ENCODE results near the gene PROSER2. TPM values are rescaled to one million over a fixed set of nuclear protein-coding genes. Genes with fewer than 3 reads are reported as not detected.

Gene PROSER2
- total RNA-seq, 3 donors from 2014 or later (not counting 1 experiment from before 2014, with no cell fraction given), result 0.70 to 1.9 (median 1.1) TPM

DNA sequence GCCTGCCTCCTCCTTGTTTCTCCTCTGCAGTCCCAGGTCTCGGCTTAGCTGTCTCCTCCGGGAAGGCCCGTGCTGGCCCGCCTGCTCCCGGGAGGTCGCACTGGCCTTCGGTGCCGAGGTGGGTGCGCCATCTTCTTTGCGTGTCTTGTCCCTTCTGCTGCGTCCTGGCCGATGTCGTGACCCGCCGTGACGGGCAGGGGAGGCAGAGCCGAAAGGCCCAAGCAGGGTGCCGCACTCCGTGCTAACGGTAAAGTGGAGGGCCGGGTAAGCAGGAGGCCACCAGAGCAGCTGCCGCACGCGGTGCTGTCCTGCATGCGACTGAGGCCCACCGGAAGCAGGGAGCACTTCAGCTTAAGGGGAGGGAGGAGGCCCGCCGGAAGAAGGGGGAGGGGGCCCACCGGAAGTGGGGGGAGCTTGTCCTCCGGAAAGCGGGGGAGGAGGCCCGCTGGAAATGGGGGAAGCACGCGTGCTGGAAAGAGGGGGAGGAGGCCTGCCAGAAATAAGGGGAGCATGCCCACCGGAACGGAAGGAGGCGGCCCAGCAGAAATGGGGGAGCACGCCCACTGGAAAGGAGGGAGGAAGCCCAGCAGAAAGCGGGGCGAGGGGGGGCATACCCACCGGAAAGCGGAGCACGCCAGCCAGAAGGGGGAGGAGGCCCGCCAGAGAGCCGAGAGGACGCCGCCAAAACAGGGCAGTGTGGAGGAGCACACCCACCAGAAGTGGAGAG is 71.4 kb downstream of the PROSER2 start:
- no peaks in the 10 kb centered on the region for H3K4me1 Mint-ChIP-seq
- Histone ChIP-seq H3K4me1 (ENCODE audit: control insufficient read depth, insufficient read depth, low read length) (no peaks in the 10 kb centered on the region), H3K4me3 (ENCODE audit: low read length) (no peak overlapping the region), H3K27ac (ENCODE audit: low read length) (no peak overlapping the region), H3K9me3 (ENCODE audit: control insufficient read depth, insufficient read depth, low read length) (no peaks in the 10 kb centered on the region), H3K27me3 (ENCODE audit: control insufficient read depth, insufficient read depth, low read length) (no peaks in the 10 kb centered on the region), H3K36me3 (ENCODE audit: control insufficient read depth, insufficient read depth, low read length) (no peaks in the 10 kb centered on the region)
- ATAC-seq (no peak), DNase-seq (no peak)
- no peak overlapping the region for H3K4me3 Mint-ChIP-seq
- intact Hi-C loops (cut with micrococcal nuclease), result no loop called here
- no peaks in the 10 kb centered on the region for H3K9me3 Mint-ChIP-seq
- H3K27ac Mint-ChIP-seq, result no peak overlapping the region
- H3K36me3 Mint-ChIP-seq, result no peaks in the 10 kb centered on the region
- no peaks in the 10 kb centered on the region for H3K27me3 Mint-ChIP-seq (ENCODE audit: low read depth in 2 of 2)
- WGBS (ENCODE audit: insufficient coverage), result 93% methylated on average over 47 of the region's 47 CpGs
- TF ChIP-seq CTCF (IDR thresholded peaks at IDR 0.05), result no peak

GRCh38 chr10:11895108-11895466 is 71.9 kb downstream of the PROSER2 start:
- intact Hi-C loops (cut with micrococcal nuclease), result no loop called here

GRCh38 chr10:11895598-11895997 is 72.4 kb downstream of the PROSER2 start:
- H3K27me3 Mint-ChIP-seq (ENCODE audit: low read depth in 2 of 2), result no peaks in the 10 kb centered on the region
- DNase-seq (no peak), ATAC-seq (no peak)
- 93% methylated on average over 3 of the region's 5 CpGs for WGBS (ENCODE audit: insufficient coverage)
- no peaks in the 10 kb centered on the region for H3K36me3 ChIP-seq (ENCODE audit: control insufficient read depth, insufficient read depth, low read length)
- TF ChIP-seq CTCF (IDR thresholded peaks at IDR 0.05), result no peak
- no peak overlapping the region for H3K27ac ChIP-seq (ENCODE audit: low read length)
- H3K9me3 Mint-ChIP-seq, result no peaks in the 10 kb centered on the region
- H3K4me1 Mint-ChIP-seq, result no peaks in the 10 kb centered on the region
- H3K9me3 ChIP-seq (ENCODE audit: control insufficient read depth, insufficient read depth, low read length), result no peaks in the 10 kb centered on the region
- no peaks in the 10 kb centered on the region for H3K36me3 Mint-ChIP-seq
- no peak overlapping the region for H3K4me3 Mint-ChIP-seq
- H3K27me3 ChIP-seq (ENCODE audit: control insufficient read depth, insufficient read depth, low read length), result no peaks in the 10 kb centered on the region
- no peaks in the 10 kb centered on the region for H3K4me1 ChIP-seq (ENCODE audit: control insufficient read depth, insufficient read depth, low read length)
- intact Hi-C loops (cut with micrococcal nuclease), result no loop called here
- H3K4me3 ChIP-seq (ENCODE audit: low read length), result no peak overlapping the region
- no peak overlapping the region for H3K27ac Mint-ChIP-seq

More at GRCh38 chr10:11895108-11895466, 71.9 kb downstream of the PROSER2 start:
- H3K9me3 ChIP-seq (ENCODE audit: control insufficient read depth, insufficient read depth, low read length), result no peaks in the 10 kb centered on the region
- no peaks in the 10 kb centered on the region for H3K27me3 Mint-ChIP-seq (ENCODE audit: low read depth in 2 of 2)
- DNase-seq (no peak), ATAC-seq (no peak)
- 90% methylated on average over 11 of the region's 11 CpGs for WGBS (ENCODE audit: insufficient coverage)
- H3K27ac ChIP-seq (ENCODE audit: low read length), result no peak overlapping the region
- H3K27ac Mint-ChIP-seq, result no peak overlapping the region
- no peak overlapping the region for H3K4me3 Mint-ChIP-seq
- H3K9me3 Mint-ChIP-seq, result no peaks in the 10 kb centered on the region
- no peak for TF ChIP-seq CTCF (IDR thresholded peaks at IDR 0.05)
- H3K4me1 ChIP-seq (ENCODE audit: control insufficient read depth, insufficient read depth, low read length), result no peaks in the 10 kb centered on the region
- no peaks in the 10 kb centered on the region for H3K36me3 Mint-ChIP-seq
- H3K36me3 ChIP-seq (ENCODE audit: control insufficient read depth, insufficient read depth, low read length), result no peaks in the 10 kb centered on the region
- no peaks in the 10 kb centered on the region for H3K27me3 ChIP-seq (ENCODE audit: control insufficient read depth, insufficient read depth, low read length)
- no peaks in the 10 kb centered on the region for H3K4me1 Mint-ChIP-seq
- no peak overlapping the region for H3K4me3 ChIP-seq (ENCODE audit: low read length)
